HepG2 (cell line): ENCODE measurements around the gene GAS2. TPM values are rescaled to one million over a fixed set of nuclear protein-coding genes. Genes with fewer than 3 reads are reported as not detected.

Experiments
- ATF7-NPFF ChIP-seq: sonication (generic); formaldehyde crosslinking; IDR thresholded peaks from 2 replicates; pipeline ENCODE4 v1.8.1; 2023; ENCODE audit warnings: mild to moderate bottlenecking, low read depth, missing genetic modification reagents, moderate library complexity
- EED ChIP-seq: sonication (generic); formaldehyde crosslinking; IDR thresholded peaks from 2 replicates; pipeline ENCODE4 v1.5.0; 2020; ENCODE audit warnings: mild to moderate bottlenecking, missing genetic modification reagents
- EZH2 ChIP-seq: conservative IDR thresholded peaks from 2 replicates; pipeline ENCODE4 v1.6.1; 2012; ENCODE audit warnings: mild to moderate bottlenecking, low read depth, low read length, moderate library complexity
- FOXJ3 ChIP-seq: sonication (generic); formaldehyde crosslinking; IDR thresholded peaks from 2 replicates; pipeline ENCODE4 v1.4.0; 2020; ENCODE audit warnings: missing genetic modification reagents, mild to moderate bottlenecking, borderline replicate concordance
- HDAC2 ChIP-seq: sonication (generic); formaldehyde crosslinking; IDR thresholded peaks from 2 replicates; pipeline ENCODE4 v1.4.0; 2020; ENCODE audit warnings: missing genetic modification reagents
- HIVEP1 ChIP-seq: sonication (generic); formaldehyde crosslinking; IDR thresholded peaks from 2 replicates; pipeline ENCODE4 v1.4.0; 2020; ENCODE audit warnings: mild to moderate bottlenecking, missing genetic modification reagents
- KAT2B ChIP-seq: fragments of 150-350 bp; IDR thresholded peaks from 2 replicates; pipeline ENCODE4 v1.6.1; 2014; ENCODE audit warnings: low read depth, low read length, borderline replicate concordance
- NBN ChIP-seq: fragments of 450-650 bp; conservative IDR thresholded peaks from 2 replicates; pipeline ENCODE4 v1.6.1; 2017
- NCOA2 ChIP-seq: sonication (generic); formaldehyde crosslinking; IDR thresholded peaks from 2 replicates; pipeline ENCODE4 v1.8.0; 2022; ENCODE audit warnings: inconsistent platforms
- TBX2 ChIP-seq: sonication (generic); formaldehyde crosslinking; IDR thresholded peaks from 2 replicates; pipeline ENCODE4 v1.5.0; 2020; ENCODE audit warnings: missing genetic modification reagents, mild to moderate bottlenecking, borderline replicate concordance
- ZBTB20 ChIP-seq: sonication (generic); formaldehyde crosslinking; IDR thresholded peaks from 2 replicates; pipeline ENCODE4 v1.8.1; 2023; ENCODE audit warnings: missing genetic modification reagents, low read depth, mild to moderate bottlenecking, borderline replicate concordance
- ZBTB37 ChIP-seq: sonication (generic); formaldehyde crosslinking; IDR thresholded peaks from 2 replicates; pipeline ENCODE4 v1.4.0; 2020; ENCODE audit warnings: mild to moderate bottlenecking, missing genetic modification reagents
- ZFP91 ChIP-seq: sonication (generic); formaldehyde crosslinking; IDR thresholded peaks from 2 replicates; pipeline ENCODE4 v1.9.0; 2022; ENCODE audit warnings: missing genetic modification reagents, mild to moderate bottlenecking, borderline replicate concordance
- ZNF383 ChIP-seq: sonication (generic); formaldehyde crosslinking; IDR thresholded peaks from 2 replicates; pipeline ENCODE4 v1.4.0; 2020; ENCODE audit warnings: missing genetic modification reagents, mild to moderate bottlenecking, borderline replicate concordance
- ZSCAN22 ChIP-seq: sonication (generic); formaldehyde crosslinking; IDR thresholded peaks from 2 replicates; pipeline ENCODE4 v1.4.0; 2020; ENCODE audit warnings: mild to moderate bottlenecking, missing genetic modification reagents
- ZSCAN29 ChIP-seq: sonication (generic); formaldehyde crosslinking; conservative IDR thresholded peaks from 2 replicates; pipeline ENCODE4 v1.4.0; 2020; ENCODE audit warnings: mild to moderate bottlenecking, missing genetic modification reagents
- polyA plus RNA-seq, 8 experiments: library from polyadenylated mRNA; depleted of rRNA in 3 of 8; stranded (reverse) in 7 of 8; unstranded in 1 of 8; fragments of >200 nt; fragmentation: Illumina TruSeq in 4 of 8; extraction: Trizol in 4 of 8; gene quantifications; 2 replicates each; pipeline versions ENCODE4 v1.2.1 to v1.2.3, GENCODE V29; 2011 to 2016; ENCODE audit warnings: low read depth in 4 of 8, missing spikeins in 1 of 8, mixed read lengths in 1 of 8; ENCODE audit not compliant: insufficient read depth in 1 of 8
- total RNA-seq, 5 experiments: library from RNA; depleted of rRNA; stranded (reverse); fragments of >200 nt; fragmentation: Illumina TruSeq; extraction: Trizol; gene quantifications; 2 replicates each; pipeline ENCODE4 v1.2.3, GENCODE V29; 2016; ENCODE audit warnings: low read depth in 1 of 5
- TF ChIP-seq, protein P1 (sequence below): sonication (generic); formaldehyde crosslinking; IDR thresholded peaks from 2 replicates; pipeline ENCODE4 v1.9.0; 2021; ENCODE audit warnings: missing genetic modification reagents, borderline replicate concordance
- TF ChIP-seq, protein P2 (sequence below): sonication (generic); formaldehyde crosslinking; IDR thresholded peaks from 2 replicates; pipeline ENCODE4 v1.4.0; 2020; ENCODE audit warnings: missing genetic modification reagents
- TF ChIP-seq, protein P3 (sequence below): sonication (generic); formaldehyde crosslinking; IDR thresholded peaks from 2 replicates; pipeline ENCODE4 v1.5.0; 2020; ENCODE audit warnings: mild to moderate bottlenecking, missing genetic modification reagents, moderate library complexity

The GAS2 gene
- total and polyA plus RNA-seq, 2 of the 13 experiments (the other 11 are each of a cell fraction or from before 2014, with no cell fraction given), result 26.0 to 85.1 TPM

GRCh38 chr11:22829231-22830081 is 163.0 kb downstream of the GAS2 start, which contains the start of gene SVIP (continued):
- TF ChIP-seq ZSCAN22 (CRISPR knock-in tag) (no peak), HDAC2 (CRISPR knock-in tag) (peak; percentile 60), ZBTB20 (CRISPR knock-in tag) (no peak), ZSCAN29 (CRISPR knock-in tag) (no peak), EZH2 (no peak), KAT2B (no peak), ATF7-NPFF (CRISPR knock-in tag) (peak; percentile 64; the same call in 1 of the 2 replicates), NCOA2 (CRISPR knock-in tag) (no peak), EED (peak; percentile 70; the same call in 1 of the 2 replicates), ZNF383 (CRISPR knock-in tag) (no peak), TBX2 (CRISPR knock-in tag) (peak; percentile 52; the same call in 1 of the 2 replicates), ZBTB37 (CRISPR knock-in tag) (no peak), NBN (no peak), HIVEP1 (CRISPR knock-in tag) (peak; percentile 43; the same call in 1 of the 2 replicates), FOXJ3 (no peak), ZFP91 (CRISPR knock-in tag) (peak; percentile 52)
- TF ChIP-seq, protein P1, sequence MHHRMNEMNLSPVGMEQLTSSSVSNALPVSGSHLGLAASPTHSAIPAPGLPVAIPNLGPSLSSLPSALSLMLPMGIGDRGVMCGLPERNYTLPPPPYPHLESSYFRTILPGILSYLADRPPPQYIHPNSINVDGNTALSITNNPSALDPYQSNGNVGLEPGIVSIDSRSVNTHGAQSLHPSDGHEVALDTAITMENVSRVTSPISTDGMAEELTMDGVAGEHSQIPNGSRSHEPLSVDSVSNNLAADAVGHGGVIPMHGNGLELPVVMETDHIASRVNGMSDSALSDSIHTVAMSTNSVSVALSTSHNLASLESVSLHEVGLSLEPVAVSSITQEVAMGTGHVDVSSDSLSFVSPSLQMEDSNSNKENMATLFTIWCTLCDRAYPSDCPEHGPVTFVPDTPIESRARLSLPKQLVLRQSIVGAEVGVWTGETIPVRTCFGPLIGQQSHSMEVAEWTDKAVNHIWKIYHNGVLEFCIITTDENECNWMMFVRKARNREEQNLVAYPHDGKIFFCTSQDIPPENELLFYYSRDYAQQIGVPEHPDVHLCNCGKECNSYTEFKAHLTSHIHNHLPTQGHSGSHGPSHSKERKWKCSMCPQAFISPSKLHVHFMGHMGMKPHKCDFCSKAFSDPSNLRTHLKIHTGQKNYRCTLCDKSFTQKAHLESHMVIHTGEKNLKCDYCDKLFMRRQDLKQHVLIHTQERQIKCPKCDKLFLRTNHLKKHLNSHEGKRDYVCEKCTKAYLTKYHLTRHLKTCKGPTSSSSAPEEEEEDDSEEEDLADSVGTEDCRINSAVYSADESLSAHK, result no peak
- TF ChIP-seq, protein P2, sequence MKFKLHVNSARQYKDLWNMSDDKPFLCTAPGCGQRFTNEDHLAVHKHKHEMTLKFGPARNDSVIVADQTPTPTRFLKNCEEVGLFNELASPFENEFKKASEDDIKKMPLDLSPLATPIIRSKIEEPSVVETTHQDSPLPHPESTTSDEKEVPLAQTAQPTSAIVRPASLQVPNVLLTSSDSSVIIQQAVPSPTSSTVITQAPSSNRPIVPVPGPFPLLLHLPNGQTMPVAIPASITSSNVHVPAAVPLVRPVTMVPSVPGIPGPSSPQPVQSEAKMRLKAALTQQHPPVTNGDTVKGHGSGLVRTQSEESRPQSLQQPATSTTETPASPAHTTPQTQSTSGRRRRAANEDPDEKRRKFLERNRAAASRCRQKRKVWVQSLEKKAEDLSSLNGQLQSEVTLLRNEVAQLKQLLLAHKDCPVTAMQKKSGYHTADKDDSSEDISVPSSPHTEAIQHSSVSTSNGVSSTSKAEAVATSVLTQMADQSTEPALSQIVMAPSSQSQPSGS (CRISPR knock-in tag), result peak; percentile 52; the same call in 1 of the 2 replicates
- TF ChIP-seq, protein P3, sequence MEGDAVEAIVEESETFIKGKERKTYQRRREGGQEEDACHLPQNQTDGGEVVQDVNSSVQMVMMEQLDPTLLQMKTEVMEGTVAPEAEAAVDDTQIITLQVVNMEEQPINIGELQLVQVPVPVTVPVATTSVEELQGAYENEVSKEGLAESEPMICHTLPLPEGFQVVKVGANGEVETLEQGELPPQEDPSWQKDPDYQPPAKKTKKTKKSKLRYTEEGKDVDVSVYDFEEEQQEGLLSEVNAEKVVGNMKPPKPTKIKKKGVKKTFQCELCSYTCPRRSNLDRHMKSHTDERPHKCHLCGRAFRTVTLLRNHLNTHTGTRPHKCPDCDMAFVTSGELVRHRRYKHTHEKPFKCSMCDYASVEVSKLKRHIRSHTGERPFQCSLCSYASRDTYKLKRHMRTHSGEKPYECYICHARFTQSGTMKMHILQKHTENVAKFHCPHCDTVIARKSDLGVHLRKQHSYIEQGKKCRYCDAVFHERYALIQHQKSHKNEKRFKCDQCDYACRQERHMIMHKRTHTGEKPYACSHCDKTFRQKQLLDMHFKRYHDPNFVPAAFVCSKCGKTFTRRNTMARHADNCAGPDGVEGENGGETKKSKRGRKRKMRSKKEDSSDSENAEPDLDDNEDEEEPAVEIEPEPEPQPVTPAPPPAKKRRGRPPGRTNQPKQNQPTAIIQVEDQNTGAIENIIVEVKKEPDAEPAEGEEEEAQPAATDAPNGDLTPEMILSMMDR, result peak; percentile 91
